K562 (cell line): ENCODE results near the gene DCLK3. TPM values are rescaled to one million over a fixed set of nuclear protein-coding genes. Genes with fewer than 3 reads are reported as not detected.

Experiments
- ATAC-seq: fragments of 200-7000 bp; cut with Tn5 transposase; 3 replicates; pipeline ENCODE4 v1.9.1; 2020; ENCODE audit warnings: moderate library complexity
- BruUV-seq: library from RNA; stranded (reverse); fragments of 400-500 nt; replicated peaks from 2 replicates; lab custom pipeline; 2021; lab: Mats Ljungman, UMichigan
- CTCF ChIA-PET: fragments of 300-600 bp; formaldehyde crosslinking; extraction: SDS; loops from one replicate; lab custom pipeline; 2021; ENCODE audit warnings: low intra/inter-chr PET ratio; lab: Yijun Ruan, JAX
- POLR2A ChIA-PET: fragments of 300-600, 350-650 bp; sonication (Branson Sonifier 250); formaldehyde crosslinking; extraction: SDS; loops from one replicate; lab custom pipeline; 2021; ENCODE audit warnings: antibody characterized with exemption, inconsistent platforms; lab: Yijun Ruan, JAX
- DNase-seq, 4 experiments: peaks; one replicate each; pipeline versions ENCODE4 v3.0.0 to v3.0.0-alpha.2; 2011 to 2018; ENCODE audit warnings: low spot score in 3 of 4, mixed read lengths in 3 of 4; ENCODE audit errors: extremely low read depth in 1 of 4
- FAIRE-seq: peaks from 2 replicates; lab custom pipeline; 2011; peaks lifted over from hg19 to GRCh38; lab: Jason Lieb, UNC
- H2AFZ ChIP-seq: 2 replicates; pipeline ENCODE4 v1.6.0; 2011; ENCODE audit warnings: low read depth, low read length, control low read depth, inconsistent platforms
- H3K27ac ChIP-seq: fragments of 200-600 bp; 3 replicates; pipeline ENCODE4 v1.8.0; 2011; ENCODE audit warnings: low read depth, mild to moderate bottlenecking, control low read depth, inconsistent platforms, low read length, moderate library complexity, mixed read lengths; ENCODE audit errors: extremely low read depth
- H3K27me3 ChIP-seq, 2 experiments: fragments of 300-600 bp in 1 of 2; 2 replicates in 1 of 2; 3 replicates in 1 of 2; pipeline versions ENCODE4 v1.6.0 to v1.8.0; 2011; ENCODE audit warnings: inconsistent platforms in 2 of 2, low read length in 2 of 2, mild to moderate bottlenecking in 1 of 2, mixed read lengths in 1 of 2, moderate library complexity in 1 of 2; ENCODE audit not compliant: control insufficient read depth in 2 of 2, insufficient read depth in 2 of 2
- H3K36me3 ChIP-seq: fragments of 300-600 bp; 3 replicates; pipeline ENCODE4 v1.8.0; 2011; ENCODE audit warnings: mild to moderate bottlenecking, low read length, inconsistent platforms; ENCODE audit not compliant: control insufficient read depth, insufficient read depth
- H3K4me1 ChIP-seq, 2 experiments: fragments of 200-600 bp in 1 of 2; replicated peaks in 1 of 2; 2 replicates in 1 of 2; 3 replicates in 1 of 2; pipeline versions ENCODE4 v1.5.1 to v1.8.0; 2011; ENCODE audit warnings: inconsistent platforms in 2 of 2, low read length in 2 of 2, mild to moderate bottlenecking in 1 of 2, mixed read lengths in 1 of 2, moderate library complexity in 1 of 2; ENCODE audit not compliant: control insufficient read depth in 2 of 2, insufficient read depth in 2 of 2
- H3K4me2 ChIP-seq: 2 replicates; pipeline ENCODE4 v1.6.1; 2011; ENCODE audit warnings: low read length, control low read depth, inconsistent platforms, mixed read lengths; ENCODE audit not compliant: insufficient read depth
- H3K4me3 ChIP-seq: fragments of 200-600 bp; sonication (generic), shearing (Covaris generic); 2 replicates; pipeline ENCODE4 v1.5.1; 2016; ENCODE audit warnings: control low read depth, inconsistent platforms
- H3K79me2 ChIP-seq: fragments of 200-600 bp; 3 replicates; pipeline ENCODE4 v1.8.0; 2011; ENCODE audit warnings: low read length, inconsistent platforms; ENCODE audit not compliant: control insufficient read depth, insufficient read depth
- H3K9ac ChIP-seq, 2 experiments: 2 replicates each; pipeline versions ENCODE4 v1.6.0 to v1.6.1; 2011; ENCODE audit warnings: low read depth in 2 of 2, low read length in 2 of 2, control low read depth in 1 of 2, inconsistent platforms in 1 of 2, mild to moderate bottlenecking in 1 of 2, mixed read lengths in 1 of 2; ENCODE audit not compliant: insufficient read depth in 1 of 2
- H3K9me1 ChIP-seq: one replicate; pipeline ENCODE4 v1.6.0; 2011; ENCODE audit warnings: inconsistent platforms, mild to moderate bottlenecking, low read length, moderate library complexity; ENCODE audit not compliant: control insufficient read depth, insufficient read depth
- H3K9me3 ChIP-seq: replicated peaks from 2 replicates; pipeline ENCODE4 v1.5.1; 2011; ENCODE audit warnings: low read depth, low read length, inconsistent platforms; ENCODE audit not compliant: control insufficient read depth, insufficient read depth
- H4K20me1 ChIP-seq: replicated peaks from 2 replicates; pipeline ENCODE4 v1.6.1; 2011; ENCODE audit warnings: low read length, inconsistent platforms, mixed read lengths; ENCODE audit not compliant: control insufficient read depth, insufficient read depth
- CAMTA2 ChIP-seq: fragments of 250-450 bp; sonication (Bioruptor Pico); conservative IDR thresholded peaks from 2 replicates; pipeline ENCODE4 v1.5.1; 2022
- FOXJ3 ChIP-seq: sonication (generic); formaldehyde crosslinking; IDR thresholded peaks from 2 replicates; pipeline ENCODE4 v1.4.0; 2020; ENCODE audit warnings: mild to moderate bottlenecking, missing genetic modification reagents
- HNRNPH1 ChIP-seq: fragments of 200-400 bp; formaldehyde crosslinking; optimal IDR thresholded peaks from 2 replicates; pipeline ENCODE3; 2017; ENCODE audit warnings: low read depth, mild to moderate bottlenecking, low read length, moderate library complexity
- NFIC ChIP-seq: fragments of 450-650 bp; IDR thresholded peaks from 2 replicates; pipeline ENCODE4 v1.6.1; 2017; ENCODE audit warnings: mild to moderate bottlenecking, inconsistent platforms
- NR2C1 ChIP-seq, 2 experiments: fragments of 450-650 bp; IDR thresholded peaks; 2 replicates each; pipeline ENCODE4 v1.6.1; 2017; ENCODE audit warnings: mild to moderate bottlenecking in 2 of 2, antibody characterized with exemption in 1 of 2, inconsistent platforms in 1 of 2, missing compliant biosample characterization in 1 of 2, missing genetic modification characterization in 1 of 2
- PRMT5 ChIP-seq: sonication (generic); formaldehyde crosslinking; IDR thresholded peaks from 2 replicates; pipeline ENCODE4 v1.5.0; 2020; ENCODE audit warnings: missing genetic modification reagents
- SMARCB1 ChIP-seq: IDR thresholded peaks from 2 replicates; pipeline ENCODE4 v1.6.1; 2011; ENCODE audit warnings: improper control_type of control experiment, low read depth; ENCODE audit not compliant: insufficient read length
- TAF15 ChIP-seq: fragments of 200-400 bp; formaldehyde crosslinking; IDR thresholded peaks from 2 replicates; pipeline ENCODE4 v1.6.1; 2017; ENCODE audit warnings: mild to moderate bottlenecking, low read depth, low read length, moderate library complexity
- TBL1XR1 ChIP-seq, 2 experiments: IDR thresholded peaks; 2 replicates each; pipeline ENCODE4 v1.6.1; 2012; ENCODE audit warnings: improper control_type of control experiment in 2 of 2, low read length in 2 of 2, mild to moderate bottlenecking in 1 of 2
- TFAM ChIP-seq: fragments of 250-450 bp; sonication (Bioruptor Pico); conservative IDR thresholded peaks from 2 replicates; pipeline ENCODE4 v1.5.0; 2021; ENCODE audit warnings: mild to moderate bottlenecking, moderate library complexity
- ZNF217 ChIP-seq: sonication (generic); formaldehyde crosslinking; IDR thresholded peaks from 2 replicates; pipeline ENCODE4 v1.8.0; 2022; ENCODE audit warnings: mild to moderate bottlenecking, missing genetic modification reagents
- ZNF263 ChIP-seq: sonication (generic); formaldehyde crosslinking; IDR thresholded peaks from 2 replicates; pipeline ENCODE4 v1.8.0; 2022; ENCODE audit warnings: mild to moderate bottlenecking, missing genetic modification reagents, borderline replicate concordance
- ZNF311 ChIP-seq: fragments of 250-450 bp; sonication (Bioruptor Pico); IDR thresholded peaks from 2 replicates; pipeline ENCODE4 v1.4.0; 2020; ENCODE audit warnings: mild to moderate bottlenecking, moderate library complexity
- WGBS: fragments of 100-300 bp; shearing (Covaris generic); methylation state at CpG from one replicate; pipeline ENCODE4 v1.1.6; 2016; ENCODE audit warnings: low coverage, mixed read lengths; ENCODE audit not compliant: insufficient coverage; ENCODE audit errors: missing lambda C conversion rate; 5-methylcytosine and 5-hydroxymethylcytosine counted together
- in situ Hi-C: fragments of 300-500 bp; cut with MboI; formaldehyde crosslinking; loops from 4 replicates; pipeline ENCODE4 v1.15.0; 2018; ENCODE audit warnings: inconsistent platforms, mixed read lengths
- intact Hi-C: fragments of 100-400 bp; cut with micrococcal nuclease; formaldehyde crosslinking; loops from 2 replicates; pipeline ENCODE4 v1.14.2; 2022
- polyA plus RNA-seq, 8 experiments: library from polyadenylated mRNA; depleted of rRNA in 4 of 8; stranded (reverse) in 5 of 8; unstranded in 3 of 8; fragments of >200 nt; fragmentation: Nextera tagmentation in 2 of 8; fragmentation: Illumina TruSeq in 1 of 8; extraction: Ambion mirVana in 2 of 8; extraction: Trizol in 1 of 8; gene quantifications; 2 replicates each; pipeline versions ENCODE4 v1.2.1 to v1.2.3, GENCODE V29; 2011 to 2014; ENCODE audit warnings: inconsistent platforms in 1 of 8, missing spikeins in 1 of 8
- total RNA-seq, 7 experiments: library from RNA; depleted of rRNA in 6 of 7; stranded (reverse); fragments of >200 nt in 6 of 7; fragmentation: Illumina TruSeq in 2 of 7; extraction: Trizol in 2 of 7; gene quantifications; 2 replicates each; pipeline versions ENCODE4 v1.2.1 to v1.2.3, GENCODE V29; 2011 to 2021; ENCODE audit warnings: low replicate concordance in 1 of 7
- TF ChIP-seq, protein P1 (sequence below): fragments of 250-450 bp; sonication (Bioruptor Pico); IDR thresholded peaks from 2 replicates; pipeline ENCODE4 v1.5.0; 2021; ENCODE audit warnings: mild to moderate bottlenecking, moderate library complexity
- TF ChIP-seq, protein P2 (sequence below): fragments of 200-800 bp; sonication (Bioruptor generic); IDR thresholded peaks from 2 replicates; pipeline ENCODE4 v1.6.1; 2017; ENCODE audit warnings: missing genetic modification characterization, missing compliant biosample characterization
- TF ChIP-seq, protein P3 (sequence below): fragments of 250-450 bp; sonication (Bioruptor Pico); IDR thresholded peaks from 2 replicates; pipeline ENCODE4 v1.8.0; 2021; ENCODE audit warnings: borderline replicate concordance, mild to moderate bottlenecking, moderate library complexity; ENCODE audit not compliant: poor library complexity, severe bottlenecking

Gene DCLK3
- total and polyA plus RNA-seq, 9 of the 15 experiments (the other 6 are each of a cell fraction or from before 2014, with no cell fraction given), result not detected

DNA sequence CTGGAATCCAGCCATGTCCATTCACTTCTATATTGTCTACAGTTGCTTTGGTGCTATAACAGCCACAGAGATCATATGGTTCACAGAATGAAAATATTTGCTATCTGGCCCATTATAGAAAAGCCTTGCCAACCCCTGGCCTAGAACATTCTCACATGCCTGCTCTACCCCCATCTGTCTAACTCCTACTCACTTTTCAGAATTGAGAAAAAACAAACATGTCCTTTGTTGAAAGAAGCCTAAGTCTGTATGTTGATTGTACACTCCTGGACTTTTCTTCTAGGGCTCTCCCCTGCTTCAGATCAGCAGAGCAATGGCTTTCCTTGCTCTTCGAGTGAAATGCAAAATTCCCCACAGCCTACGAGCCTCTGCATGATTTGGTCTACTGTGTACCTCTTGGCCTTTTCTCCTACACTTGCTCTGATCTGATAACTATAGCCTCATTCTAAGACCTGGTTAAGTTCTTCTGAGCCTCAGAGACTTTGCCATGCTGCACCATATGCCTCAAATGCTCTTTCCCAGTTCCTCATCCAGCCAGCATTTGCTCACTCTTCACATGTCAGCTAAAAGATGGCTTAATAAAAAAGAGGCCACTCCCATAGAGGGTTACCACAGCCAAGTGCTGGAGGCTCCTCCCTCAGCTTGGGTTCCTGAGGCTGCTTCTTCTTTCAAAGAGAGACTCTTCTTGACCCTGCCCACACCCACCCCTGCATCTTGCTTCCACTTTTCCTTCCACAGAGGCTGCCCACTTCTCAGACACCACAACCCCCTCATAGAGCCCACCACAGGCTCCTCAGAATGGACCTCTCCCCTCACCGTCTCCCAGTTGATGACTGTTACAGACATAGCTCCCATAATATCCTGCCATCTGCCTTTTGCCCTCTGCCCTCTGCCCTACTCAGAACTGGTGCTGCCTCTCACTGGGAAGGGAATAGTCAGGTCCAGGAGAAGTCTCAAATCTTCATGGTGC, 22.9 kb upstream of the DCLK3 start:
- H3K27ac ChIP-seq, result no peak overlapping the region
- no peaks in the 10 kb centered on the region for H3K9me1 ChIP-seq
- H3K9me3 ChIP-seq, result no peaks in the 10 kb centered on the region
- no peaks in the 10 kb centered on the region for H3K79me2 ChIP-seq
- ChIA-PET POLR2A (interaction anchor here (1.0 to 1.1 kb wide), 2 partner anchors 11 to 202 kb away, joined by 4 to 5 read pairs; no protein-coding TSS in a partner anchor), CTCF (no interaction called here)
- FAIRE-seq, result no peak
- H4K20me1 ChIP-seq, result no peaks in the 10 kb centered on the region
- no peak overlapping the region for H3K9ac ChIP-seq
- ATAC-seq, result peak; percentile 39; the same call in 2 of the 3 replicates
- 2% methylated on average over 3 of the region's 3 CpGs for whole genome bisulfite sequencing
- H3K27me3 ChIP-seq, result peaks cover 0 to 2% of the 10 kb centered on the region in 2 experiments; a peak in 1 of 5 replicates
- no peak overlapping the region for H3K4me3 ChIP-seq
- no peak overlapping the region for H2AFZ ChIP-seq
- intact Hi-C loops (no loop called here), in situ Hi-C loops (no loop called here)
- H3K36me3 ChIP-seq, result no peaks in the 10 kb centered on the region
- BruUV-seq, result no TSS peak
- no peaks in the 10 kb centered on the region for H3K4me1 ChIP-seq
- H3K4me2 ChIP-seq, result no peak overlapping the region
- no peak for DNase-seq
- TF ChIP-seq HNRNPH1 (no peak), TBL1XR1 (IDR thresholded peaks at IDR 0.05; ENCODE audit: low read length in 2 of 2) (no peak), CAMTA2 (CRISPR knock-in tag) (no peak), FOXJ3 (CRISPR knock-in tag) (no peak), SMARCB1 (no peak), PRMT5 (CRISPR knock-in tag) (no peak), ZNF217 (no peak), TFAM (CRISPR knock-in tag) (no peak), NFIC (no peak), TAF15 (no peak), ZNF311 (CRISPR knock-in tag) (no peak), NR2C1 (IDR thresholded peaks at IDR 0.05) (no peak), NR2C1 (tag; IDR thresholded peaks at IDR 0.05) (no peak), ZNF263 (CRISPR knock-in tag) (no peak)
- TF ChIP-seq, protein P1, sequence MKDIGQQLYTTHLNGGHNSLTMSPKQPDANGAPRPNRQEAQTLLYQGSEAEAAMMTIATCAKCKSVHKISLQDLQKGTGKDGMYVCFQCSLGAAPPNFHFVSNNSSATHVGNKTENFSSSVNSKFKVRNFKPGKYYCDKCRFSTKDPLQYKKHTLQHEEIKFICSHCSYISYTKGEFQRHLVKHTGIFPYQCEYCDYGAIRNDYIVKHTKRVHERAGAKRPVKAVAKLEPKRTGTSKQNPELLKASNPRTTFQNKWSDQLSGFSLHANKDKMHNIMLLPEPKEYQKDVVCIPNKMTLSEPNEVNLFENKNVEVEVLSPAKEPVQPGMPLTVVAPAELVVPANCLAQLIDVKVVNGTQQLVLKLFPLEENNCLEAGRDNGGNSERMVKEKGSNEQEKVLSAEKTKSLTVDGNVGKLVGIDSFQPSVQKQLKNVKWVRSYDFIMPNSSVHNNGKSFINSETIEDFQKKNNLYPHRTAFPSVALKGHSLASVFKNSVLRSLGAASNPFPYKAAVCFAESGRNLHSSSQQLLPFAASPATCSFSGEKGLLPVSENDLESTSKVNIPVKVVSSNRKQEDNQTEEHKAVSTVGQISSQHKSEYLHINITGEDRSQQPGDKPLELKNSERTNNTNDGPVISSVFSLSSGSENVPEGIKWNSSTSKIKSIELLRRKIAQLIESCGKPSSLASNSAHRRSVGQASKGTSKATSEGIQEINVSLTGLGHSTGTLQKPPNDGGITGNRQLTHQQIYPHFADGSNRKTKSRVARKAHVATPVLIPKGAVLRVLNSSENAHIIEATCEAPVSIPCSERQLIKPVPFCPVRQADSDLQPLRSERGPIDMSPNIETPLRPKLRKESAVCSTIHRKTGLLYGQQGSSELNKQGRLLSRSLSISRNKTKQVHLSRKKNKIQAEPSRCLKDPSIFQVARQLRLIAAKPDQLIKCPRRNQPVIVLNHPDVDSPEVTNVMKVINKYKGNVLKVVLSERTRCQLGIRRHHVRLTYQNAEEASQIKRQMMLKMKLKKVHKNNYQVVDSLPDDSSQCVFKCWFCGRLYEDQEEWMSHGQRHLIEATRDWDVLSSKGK (CRISPR knock-in tag), result no peak
- TF ChIP-seq, protein P2, sequence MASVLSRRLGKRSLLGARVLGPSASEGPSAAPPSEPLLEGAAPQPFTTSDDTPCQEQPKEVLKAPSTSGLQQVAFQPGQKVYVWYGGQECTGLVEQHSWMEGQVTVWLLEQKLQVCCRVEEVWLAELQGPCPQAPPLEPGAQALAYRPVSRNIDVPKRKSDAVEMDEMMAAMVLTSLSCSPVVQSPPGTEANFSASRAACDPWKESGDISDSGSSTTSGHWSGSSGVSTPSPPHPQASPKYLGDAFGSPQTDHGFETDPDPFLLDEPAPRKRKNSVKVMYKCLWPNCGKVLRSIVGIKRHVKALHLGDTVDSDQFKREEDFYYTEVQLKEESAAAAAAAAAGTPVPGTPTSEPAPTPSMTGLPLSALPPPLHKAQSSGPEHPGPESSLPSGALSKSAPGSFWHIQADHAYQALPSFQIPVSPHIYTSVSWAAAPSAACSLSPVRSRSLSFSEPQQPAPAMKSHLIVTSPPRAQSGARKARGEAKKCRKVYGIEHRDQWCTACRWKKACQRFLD (CRISPR knock-in tag), result no peak
- TF ChIP-seq, protein P3, sequence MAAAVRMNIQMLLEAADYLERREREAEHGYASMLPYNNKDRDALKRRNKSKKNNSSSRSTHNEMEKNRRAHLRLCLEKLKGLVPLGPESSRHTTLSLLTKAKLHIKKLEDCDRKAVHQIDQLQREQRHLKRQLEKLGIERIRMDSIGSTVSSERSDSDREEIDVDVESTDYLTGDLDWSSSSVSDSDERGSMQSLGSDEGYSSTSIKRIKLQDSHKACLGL (CRISPR knock-in tag), result no peak
